HG03064 (cell line): ENCODE results near the gene C11orf65.
"Not testable (repeated sequence)": the region's sequence is repeated elsewhere in the genome, so short reads cannot be mapped to it uniquely, and the experiment has no call there.

ENCODE experiments used
- ATAC-seq: cut with Tn5 transposase; IDR thresholded peaks from one replicate; pipeline ENCODE4 v1.9.1; 2021; ENCODE audit warnings: low read depth; ENCODE audit not compliant: unreplicated experiment

C11orf65 gene

GRCh38 chr11:108373505-108373904, 93.8 kb downstream of the C11orf65 start:
- not testable (repeated sequence) for ATAC-seq

GRCh38 chr11:108370990-108371389, 96.3 kb downstream of the C11orf65 start:
- no peak for ATAC-seq

GRCh38 chr11:108370315-108370714, 97.0 kb downstream of the C11orf65 start:
- ATAC-seq: no peak

DNA sequence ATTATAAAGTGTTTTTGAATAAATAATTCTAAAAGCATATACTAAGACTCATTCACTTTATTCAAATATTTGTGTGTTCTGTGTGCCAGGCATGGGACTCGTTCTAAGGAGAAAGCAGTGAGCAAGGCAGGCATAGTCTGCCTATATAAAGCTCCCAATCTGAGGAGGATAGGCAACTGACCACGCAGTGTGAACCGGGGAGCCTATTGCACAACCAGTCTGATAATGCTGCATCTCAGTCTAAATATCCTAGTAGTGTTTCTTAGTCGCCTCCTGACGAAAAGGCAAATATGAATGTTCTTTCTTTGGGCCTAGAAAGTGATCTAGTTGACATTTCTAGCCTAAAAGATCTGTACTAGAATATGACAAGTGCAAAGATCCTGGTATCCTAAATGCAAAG, 98.3 kb downstream of the C11orf65 start:
- no peak for ATAC-seq

GRCh38 chr11:108368134-108368533, 99.2 kb downstream of the C11orf65 start:
- ATAC-seq: no peak

DNA sequence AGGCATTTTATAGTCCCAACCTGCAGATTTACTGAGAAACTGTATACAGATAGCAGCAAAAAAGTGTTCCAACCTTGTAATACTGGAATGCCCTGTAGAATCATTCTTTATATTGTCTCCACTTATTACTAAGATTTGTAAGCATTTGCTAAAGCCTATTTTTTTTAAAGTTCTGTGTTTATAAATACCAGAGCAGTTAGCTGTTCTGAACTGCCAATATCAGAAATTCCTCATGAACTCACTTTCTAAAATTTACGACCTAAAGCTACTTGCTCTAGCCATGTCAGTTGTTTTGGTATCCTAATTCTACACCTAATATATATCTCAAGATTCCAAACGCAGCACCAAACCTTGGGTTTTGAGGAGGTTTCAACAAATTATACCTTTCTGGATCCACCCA, 103.2 kb downstream of the C11orf65 start:
- ATAC-seq: no peak

DNA sequence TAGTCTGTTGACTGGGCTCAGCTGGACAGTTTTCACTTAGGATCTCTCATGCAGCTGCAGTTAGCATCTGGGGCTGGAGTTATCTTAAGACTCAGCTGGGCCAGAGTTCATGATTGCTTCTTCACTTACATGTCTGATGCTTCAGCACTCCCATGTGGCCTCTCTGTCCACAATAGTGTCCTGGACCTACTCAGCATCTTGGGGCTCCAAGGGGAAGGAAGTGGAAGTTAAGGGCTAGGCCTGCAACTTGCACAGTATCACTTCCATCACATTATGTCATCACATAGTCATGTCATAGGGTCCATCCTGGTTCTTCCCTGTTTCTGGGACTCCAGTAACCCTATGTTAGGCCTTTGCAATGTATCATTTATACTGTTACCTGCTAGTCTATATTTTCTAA, 115.9 kb downstream of the C11orf65 start:
- no peak for ATAC-seq

DNA sequence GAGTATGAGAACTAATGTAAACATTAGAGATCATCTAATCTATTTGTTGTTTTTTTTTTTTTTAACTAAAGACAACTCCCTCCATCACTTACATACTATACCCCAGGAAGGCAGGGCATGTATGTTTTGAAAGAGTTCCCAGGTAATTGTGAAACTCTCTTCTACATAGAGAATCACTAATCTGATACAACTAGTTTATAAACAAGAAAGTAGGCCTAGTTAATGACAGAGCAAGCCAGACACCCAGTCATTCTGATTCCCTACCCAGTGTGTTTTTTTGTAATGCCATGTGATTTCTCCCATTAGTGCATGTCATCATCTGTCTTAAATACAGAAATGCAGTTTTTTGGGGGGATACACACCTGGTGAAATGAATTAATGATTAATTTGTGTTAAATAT, 120.9 kb downstream of the C11orf65 start:
- no peak for ATAC-seq

GRCh38 chr11:108345767-108346166, 121.6 kb downstream of the C11orf65 start:
- ATAC-seq: no peak

DNA sequence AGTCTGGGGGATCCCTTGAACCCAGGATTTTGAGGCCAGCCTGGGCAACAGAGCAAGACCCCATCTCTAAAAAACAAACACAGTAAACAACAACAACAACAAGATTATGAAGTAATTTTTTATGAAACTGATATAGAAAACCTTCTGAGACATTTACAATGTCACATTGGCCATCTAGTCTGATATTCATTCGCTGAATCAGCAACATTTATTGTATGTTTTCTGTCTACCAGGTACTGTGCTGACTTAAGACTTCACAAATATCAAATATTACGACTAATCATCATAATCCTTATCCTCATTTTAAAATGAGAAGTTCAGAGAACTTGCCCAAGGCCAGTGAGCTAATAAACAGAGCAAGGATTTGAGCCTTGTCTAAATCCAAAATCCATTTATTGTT, 123.6 kb downstream of the C11orf65 start:
- no peak for ATAC-seq

GRCh38 chr11:108341654-108342053, 125.7 kb downstream of the C11orf65 start:
- no peak for ATAC-seq

GRCh38 chr11:108340973-108341372, 126.4 kb downstream of the C11orf65 start:
- no peak for ATAC-seq

DNA sequence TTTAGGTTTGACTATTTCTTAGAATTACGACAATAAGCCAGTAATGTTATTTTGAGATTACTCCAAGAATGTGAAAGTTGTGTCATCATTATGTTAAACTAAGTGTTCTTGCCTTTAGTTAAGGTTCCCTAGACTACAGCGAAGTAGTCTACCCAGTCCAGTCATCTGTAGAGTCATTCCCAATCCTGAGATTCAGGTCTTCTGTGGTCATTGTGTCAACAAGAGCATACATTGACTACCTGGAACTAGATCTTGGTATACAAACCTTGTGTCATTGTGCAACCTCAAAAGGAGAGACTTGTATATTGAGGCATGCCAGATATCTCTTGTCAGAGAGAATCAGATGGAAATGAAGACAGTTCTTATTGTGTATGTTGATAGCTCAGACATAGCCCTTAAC, 128.6 kb downstream of the C11orf65 start:
- ATAC-seq: no peak

DNA sequence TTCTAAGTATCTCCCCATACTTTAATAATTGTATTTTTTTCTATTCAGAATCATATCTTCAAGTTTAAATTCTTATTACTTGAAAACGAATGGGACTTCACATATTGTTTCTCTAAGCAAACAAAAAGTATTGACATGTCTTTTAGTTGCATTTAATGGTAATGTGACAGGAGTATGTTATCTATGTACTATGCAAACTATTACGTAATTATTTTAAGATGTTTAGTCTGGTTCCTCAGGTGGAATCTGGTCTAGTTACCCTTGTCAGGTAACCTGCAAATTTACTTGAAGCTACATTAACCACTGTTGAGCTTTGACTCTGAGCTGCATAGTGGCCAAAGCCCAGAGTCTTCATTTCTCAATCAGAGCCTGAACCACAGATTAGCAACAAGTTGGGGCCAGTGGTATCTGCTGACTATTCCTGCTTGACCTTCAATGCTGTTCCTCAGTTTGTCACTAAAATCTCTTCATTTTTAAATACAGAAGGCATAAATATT, 133.9 kb downstream of the C11orf65 start:
- no peak for ATAC-seq
